Endothelial cell of hepatic sinusoid (primary cell): Measurements from ENCODE around the gene RET.

Experiments used
- in situ Hi-C: cut with HindIII; loops from 2 replicates; pipeline ENCODE4 v1.10.0; 2017; ENCODE audit warnings: low sequenced_read_pairs

Gene RET

GRCh38 chr10:43074827-43075611, 1.9 kb upstream of the RET start:
- in situ Hi-C loops, result loop anchor here (25.0 kb wide), 1 partner anchor 188 kb away; no protein-coding TSS in a partner anchor

GRCh38 chr10:43075612-43076003, 1.3 kb upstream of the RET start:
- in situ Hi-C loops, result no loop called here

GRCh38 chr10:43076311-43076875, 476 bp upstream of the RET start:
- in situ Hi-C loops, result no loop called here

GRCh38 chr10:43077421-43078171, 727 bp downstream of the RET start:
- in situ Hi-C loops, result no loop called here

GRCh38 chr10:43078175-43078985, 1.5 kb downstream of the RET start:
- in situ Hi-C loops, result no loop called here

GRCh38 chr10:43078986-43079273, 2.1 kb downstream of the RET start:
- in situ Hi-C loops, result no loop called here

- in situ Hi-C loops, result no loop called here
Observed at GRCh38 chr10:43079856-43080255, 3.0 kb downstream of the RET start.

GRCh38 chr10:43082087-43082486, 5.2 kb downstream of the RET start:
- in situ Hi-C loops, result no loop called here

- in situ Hi-C loops, result no loop called here
Observed at GRCh38 chr10:43082746-43083145, 5.9 kb downstream of the RET start.

GRCh38 chr10:43083764-43084163, 6.9 kb downstream of the RET start:
- in situ Hi-C loops, result no loop called here

GRCh38 chr10:43084812-43085211, 7.9 kb downstream of the RET start:
- in situ Hi-C loops, result no loop called here

GRCh38 chr10:43086321-43086942, 9.6 kb downstream of the RET start:
- in situ Hi-C loops, result no loop called here

GRCh38 chr10:43089519-43089918, 12.7 kb downstream of the RET start:
- in situ Hi-C loops, result no loop called here

GRCh38 chr10:43090188-43090587, 13.3 kb downstream of the RET start:
- in situ Hi-C loops, result no loop called here

GRCh38 chr10:43090664-43091063, 13.8 kb downstream of the RET start:
- in situ Hi-C loops, result no loop called here

GRCh38 chr10:43091846-43092245, 15.0 kb downstream of the RET start:
- in situ Hi-C loops, result no loop called here

- in situ Hi-C loops, result no loop called here
Observed at GRCh38 chr10:43093423-43094076, 16.7 kb downstream of the RET start.

- in situ Hi-C loops, result no loop called here
Observed at GRCh38 chr10:43094085-43094484, 17.2 kb downstream of the RET start.

- in situ Hi-C loops, result loop anchor here (5.0 kb wide), 2 partner anchors 47 to 97 kb away; no protein-coding TSS in a partner anchor
Observed at GRCh38 chr10:43099339-43099738, 22.5 kb downstream of the RET start.

GRCh38 chr10:43099928-43100327, 23.1 kb downstream of the RET start:
- in situ Hi-C loops, result loop anchor here (5.0 kb wide), 2 partner anchors 48 to 98 kb away; no protein-coding TSS in a partner anchor
